MV-4-11 (cell line): ENCODE results near the gene ITPR2.
"Not testable (repeated sequence)": the region's sequence is repeated elsewhere in the genome, so short reads cannot be mapped to it uniquely, and the experiment has no call there.

ENCODE experiments used
- DNase-seq: peaks from one replicate; lab custom pipeline; 2025; lab: John Stamatoyannopoulos, UW

The ITPR2 gene

DNA sequence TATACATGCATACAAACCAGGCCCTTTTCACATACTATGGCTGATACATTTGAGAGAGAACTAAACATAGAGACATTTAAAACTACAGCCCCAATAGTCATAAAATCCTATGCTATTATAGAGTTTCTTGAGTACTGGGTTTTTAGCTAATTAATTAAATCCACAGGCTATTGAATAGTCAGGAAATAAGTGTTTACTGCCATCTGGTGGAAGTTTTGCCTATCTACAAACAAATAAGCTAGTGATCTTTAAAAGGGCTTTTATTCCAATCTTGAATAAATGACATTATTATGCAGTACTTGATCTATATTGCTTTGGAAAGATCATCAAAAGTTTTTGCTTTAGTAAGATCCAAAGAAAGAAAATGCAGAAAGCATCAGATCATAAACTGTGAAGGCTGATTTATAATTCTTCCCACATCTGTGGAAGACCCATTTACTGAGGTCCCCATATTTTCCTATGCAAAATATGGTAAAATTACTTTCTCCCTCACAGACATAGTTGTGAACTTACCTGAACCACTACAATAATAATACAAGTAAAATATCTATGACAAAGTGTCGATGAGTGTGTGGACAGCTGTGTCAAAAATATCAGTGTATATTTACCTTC is 131.3 kb downstream of the ITPR2 start:
- DNase-seq = peak; percentile 28

DNA sequence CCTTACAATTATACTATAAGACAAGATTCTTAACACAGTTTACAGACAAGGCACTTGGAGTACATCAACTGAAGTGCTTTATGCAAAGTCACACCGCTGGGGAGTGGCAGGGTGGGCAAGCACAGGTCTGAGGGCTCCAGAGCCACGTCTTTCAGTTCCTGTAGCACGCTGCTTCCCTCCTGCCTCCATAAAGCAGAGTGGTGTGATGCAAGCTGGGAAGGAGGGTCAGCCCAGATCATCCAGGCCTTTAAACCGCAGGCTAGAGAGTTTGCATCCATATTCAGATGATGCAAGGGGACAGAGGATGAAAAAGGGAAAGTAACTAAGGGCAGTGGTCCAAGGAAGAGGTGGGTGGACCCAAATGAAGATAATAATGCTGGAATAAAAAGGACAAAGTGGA is 132.6 kb downstream of the ITPR2 start:
- peak; percentile 38 for DNase-seq

DNA sequence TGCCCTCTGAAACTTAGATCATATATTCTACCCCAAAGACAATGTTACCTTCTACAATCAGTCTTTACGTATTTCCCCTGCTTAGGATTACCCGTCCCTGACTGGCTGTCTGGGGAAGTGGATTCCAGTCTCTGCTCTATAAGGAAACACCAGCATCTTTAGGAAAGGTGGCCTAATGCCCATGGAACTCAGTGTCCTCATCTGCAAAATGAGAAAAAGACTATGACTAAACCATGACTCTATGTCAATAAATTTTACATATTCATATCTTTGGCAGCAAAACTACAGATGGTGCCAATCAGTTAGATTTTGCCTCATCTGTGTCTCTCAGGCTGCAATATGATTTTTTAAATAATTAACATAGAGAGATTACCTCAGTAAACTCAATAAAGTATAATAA is 133.8 kb downstream of the ITPR2 start:
- DNase-seq = no peak

DNA sequence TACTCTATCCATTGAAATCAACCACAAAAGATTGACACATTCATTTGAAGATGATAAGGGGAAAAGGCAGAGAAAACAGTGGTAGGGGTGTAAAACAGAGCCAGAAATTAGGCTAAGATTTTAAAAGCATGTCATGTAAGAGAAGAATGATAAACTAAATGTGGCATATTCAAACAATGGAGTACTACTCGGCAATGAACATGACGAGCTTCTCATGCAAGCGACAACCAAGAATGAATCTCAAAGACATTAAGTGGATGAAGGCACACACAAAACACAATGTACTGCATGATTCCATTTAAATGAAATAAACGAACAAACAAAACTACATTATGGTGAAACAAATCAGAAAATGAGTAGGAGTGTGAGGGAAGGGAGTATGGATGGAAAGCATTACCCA is 134.8 kb downstream of the ITPR2 start:
- no peak for DNase-seq

DNA sequence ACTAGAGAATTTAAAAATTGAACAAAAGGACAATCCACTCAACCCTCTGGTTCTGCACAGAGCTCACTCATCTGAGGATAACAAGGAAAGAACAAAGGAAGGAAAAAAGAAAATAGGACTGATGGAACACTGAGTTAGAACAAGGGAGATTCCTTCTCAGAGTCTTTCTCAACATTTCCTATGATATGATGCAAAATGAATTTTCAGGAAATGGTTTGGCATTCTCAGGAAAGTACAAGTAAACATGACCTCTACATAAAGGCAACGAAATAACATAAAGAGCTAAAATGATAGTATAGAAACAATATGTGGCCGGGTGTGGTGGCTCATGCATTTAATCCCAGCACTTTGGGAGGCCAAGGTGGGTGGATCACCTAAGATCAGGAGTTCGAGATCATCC is 135.8 kb downstream of the ITPR2 start:
- DNase-seq = no peak

DNA sequence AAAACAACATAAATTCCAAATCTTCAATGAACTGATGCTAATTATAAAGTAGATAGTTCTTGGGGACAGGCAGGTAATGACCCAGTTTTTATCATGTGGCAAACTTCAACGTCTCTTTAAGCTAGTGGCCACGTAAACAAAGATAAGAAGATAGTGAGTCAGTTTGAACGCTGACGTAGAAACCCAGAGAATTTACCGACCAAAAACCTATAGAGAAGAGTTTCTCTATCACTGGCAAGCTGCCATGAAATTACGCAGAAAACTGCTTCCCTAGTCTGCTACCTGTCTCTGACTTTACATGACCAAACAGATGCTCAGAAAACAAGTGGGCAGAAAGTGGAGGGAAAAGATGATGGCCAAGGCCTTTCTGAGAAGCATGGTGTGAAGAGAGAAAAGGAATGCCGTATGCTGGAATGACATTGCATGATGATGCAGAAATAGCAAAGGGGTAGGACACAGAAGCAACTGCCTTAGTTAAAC is 136.3 kb downstream of the ITPR2 start:
- no peak for DNase-seq

DNA sequence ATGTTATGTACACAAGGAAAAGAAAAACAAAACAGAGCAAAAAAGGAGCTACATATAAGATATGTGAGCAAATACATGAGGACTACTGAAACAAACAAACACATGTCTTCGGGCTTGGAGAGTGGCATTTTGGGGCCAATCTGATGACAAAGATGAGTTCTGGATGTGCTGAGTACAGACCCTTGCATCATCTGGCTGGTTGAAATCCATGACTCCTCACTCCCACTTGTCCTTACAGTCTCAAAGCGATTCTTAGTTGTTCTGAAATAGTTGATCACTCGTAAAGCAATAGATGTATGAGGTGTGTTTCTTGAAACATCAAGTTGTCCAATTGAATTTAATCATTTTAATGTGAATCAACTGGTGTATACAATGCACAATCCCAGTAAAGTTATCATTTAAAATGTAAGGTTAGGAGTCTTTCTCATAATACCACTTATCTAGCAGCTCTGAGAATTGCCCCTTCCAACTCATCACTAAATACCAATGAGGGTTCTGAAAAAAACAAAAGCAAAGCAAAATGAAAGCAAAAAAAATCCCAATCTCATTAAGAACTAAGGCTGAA is 136.9 kb downstream of the ITPR2 start:
- no peak for DNase-seq

DNA sequence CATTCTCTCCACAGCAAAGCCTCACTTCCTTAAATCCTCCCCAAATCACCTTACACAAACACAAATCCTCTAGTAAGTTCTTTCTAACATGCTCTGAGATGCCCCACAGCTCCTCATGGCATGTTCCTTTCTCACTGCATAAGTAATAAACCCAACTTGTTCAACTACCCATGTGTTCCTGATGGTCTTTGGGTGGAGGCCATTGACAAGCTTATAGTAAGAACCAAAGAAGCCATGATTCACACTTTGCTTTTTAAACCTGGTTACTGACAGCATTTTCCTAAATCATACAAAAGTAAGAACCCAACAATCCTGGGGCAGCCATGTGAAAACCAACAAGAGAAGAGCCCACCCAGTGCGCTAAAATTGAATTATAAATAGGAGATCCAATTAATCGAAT is 138.6 kb downstream of the ITPR2 start:
- DNase-seq = no peak

DNA sequence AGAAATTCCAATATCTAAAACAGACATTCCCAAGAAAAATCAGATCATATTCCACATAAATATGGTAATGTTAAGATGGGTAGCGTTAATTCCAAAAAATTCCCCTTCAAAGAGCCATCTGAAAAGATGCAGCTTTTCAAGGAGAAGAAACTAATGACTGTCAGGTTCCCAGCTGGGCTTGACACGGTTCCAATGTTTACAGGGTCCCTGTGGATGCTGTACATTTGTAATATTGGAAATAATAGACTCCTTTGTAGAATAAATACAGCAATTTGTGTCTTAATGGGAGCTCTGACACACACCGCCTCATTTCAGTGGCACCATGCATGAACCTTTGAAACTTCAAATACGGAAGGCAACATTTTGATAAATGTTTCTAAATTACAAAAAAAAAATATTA is 140.6 kb downstream of the ITPR2 start:
- DNase-seq = no peak

DNA sequence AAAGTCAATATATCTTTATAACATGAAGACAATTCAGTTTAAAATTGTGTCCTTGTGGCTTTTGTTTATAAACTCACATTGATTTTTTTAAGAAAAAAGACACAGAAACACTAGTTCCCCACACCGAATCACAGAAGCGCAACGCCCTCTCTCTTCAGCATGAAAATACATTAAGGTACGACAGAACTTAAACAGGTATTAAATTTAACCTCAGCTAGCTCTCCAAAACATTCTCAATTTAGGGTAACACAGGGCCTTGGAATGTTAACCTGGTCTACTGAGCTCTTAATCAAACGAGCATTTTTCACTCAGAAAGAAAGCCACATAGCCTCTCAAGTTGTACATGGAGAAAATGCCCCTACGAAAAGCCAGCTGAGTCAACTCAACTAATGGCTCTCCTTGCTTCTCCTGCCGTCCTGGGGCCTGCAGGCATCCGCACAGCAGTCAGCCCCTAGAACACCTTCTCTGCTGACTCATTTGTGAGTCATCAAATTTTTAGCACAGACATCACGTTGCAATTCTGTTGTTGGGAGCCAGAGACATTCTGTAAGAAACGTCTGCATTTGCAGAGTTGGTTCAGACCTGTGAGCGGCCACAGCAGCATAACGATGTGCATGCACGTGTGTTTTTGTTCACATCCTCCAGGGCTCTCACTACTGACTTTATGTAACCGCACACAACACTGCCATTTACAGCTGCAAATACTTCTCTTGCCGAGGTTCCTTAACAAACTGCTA is 141.6 kb downstream of the ITPR2 start:
- no peak for DNase-seq

DNA sequence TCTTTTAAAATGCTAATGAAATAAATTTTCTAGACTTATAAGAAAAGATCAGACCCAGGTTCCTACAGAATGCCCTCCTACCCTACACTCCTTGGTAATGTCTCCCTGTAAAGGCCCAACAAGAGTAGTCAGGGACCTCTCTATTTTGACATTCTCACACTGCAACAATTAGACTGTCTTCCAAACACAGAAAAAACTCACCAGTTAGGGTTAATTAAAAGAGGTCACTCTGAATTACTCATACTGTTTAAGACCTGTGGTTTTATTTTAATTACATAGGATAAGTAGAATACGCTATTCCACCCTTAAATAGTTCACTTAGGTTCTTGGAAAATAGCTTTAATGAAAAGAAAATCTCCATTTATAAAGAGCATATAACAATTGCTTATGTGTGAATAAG is 142.4 kb downstream of the ITPR2 start:
- DNase-seq = no peak

DNA sequence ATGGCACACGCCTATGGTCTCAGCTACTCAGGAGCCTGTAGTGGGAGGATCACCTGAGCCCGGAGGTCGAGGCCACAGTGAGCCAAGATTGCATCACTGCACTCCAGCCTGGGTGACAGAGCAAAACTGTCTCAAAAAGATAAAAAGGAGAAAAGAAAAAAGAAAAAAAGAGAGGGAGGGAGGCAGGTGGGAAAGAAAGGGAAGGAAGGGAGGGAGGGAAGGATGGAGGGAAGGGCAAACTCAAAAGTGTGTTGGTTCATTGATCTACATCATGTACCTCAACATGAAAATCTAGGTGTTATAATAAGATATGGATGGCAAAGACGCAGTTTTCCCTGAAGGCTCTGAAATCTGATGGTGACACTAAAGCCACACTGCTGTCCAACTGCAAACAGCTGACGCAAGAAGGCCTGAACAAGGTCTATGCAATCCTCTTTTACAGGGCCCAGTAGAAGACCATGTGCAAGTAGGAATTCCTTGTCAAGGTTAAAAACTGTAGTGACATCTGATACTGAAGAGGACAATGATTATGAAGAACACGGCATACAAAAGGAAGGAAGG is 143.6 kb downstream of the ITPR2 start:
- no peak for DNase-seq

DNA sequence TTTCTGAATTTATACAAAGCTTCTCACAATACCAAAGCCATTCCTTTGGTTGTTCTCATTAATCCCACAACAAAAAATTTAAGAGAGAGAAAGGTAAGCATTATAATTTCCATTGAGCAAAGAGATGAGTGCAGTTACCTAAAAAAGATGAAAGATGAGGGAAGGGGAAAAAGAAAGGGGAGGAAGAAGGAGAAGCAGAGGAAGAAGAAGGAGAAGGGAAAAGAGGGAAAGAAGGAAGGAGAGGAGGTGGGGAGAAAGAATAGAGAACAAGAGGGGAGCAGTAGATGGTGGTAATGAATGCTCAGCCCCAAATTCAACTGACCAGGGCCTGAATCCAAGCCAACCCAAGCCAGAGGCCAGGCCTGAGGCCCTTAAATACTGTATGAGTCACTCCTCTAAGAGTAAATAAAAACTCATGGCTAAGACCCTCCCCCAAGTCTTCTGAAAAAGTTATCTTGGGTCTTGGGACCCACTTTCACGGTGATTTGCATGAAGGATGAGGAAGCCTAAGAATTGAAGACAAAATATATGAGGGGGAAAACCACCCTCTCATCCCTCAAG is 144.6 kb downstream of the ITPR2 start:
- no peak for DNase-seq

DNA sequence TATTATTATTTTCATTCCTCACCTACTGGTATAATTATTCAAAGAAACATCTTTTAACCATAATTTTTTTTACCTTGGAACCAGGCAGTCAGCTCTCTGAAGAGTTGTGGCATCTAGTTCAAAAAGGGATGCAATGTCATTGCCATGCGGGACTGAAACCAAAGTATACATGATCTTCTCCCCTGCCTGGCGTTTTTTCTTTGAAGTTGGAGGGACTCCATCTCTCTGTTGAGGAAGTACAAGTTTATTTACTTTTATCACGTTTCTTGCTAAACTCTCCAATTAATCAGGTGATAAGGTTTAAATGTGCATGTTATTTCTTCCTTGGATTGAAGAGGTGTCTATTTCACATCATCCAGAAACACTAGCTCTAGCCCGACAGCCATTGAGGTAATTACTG is 146.6 kb downstream of the ITPR2 start:
- DNase-seq = no peak

DNA sequence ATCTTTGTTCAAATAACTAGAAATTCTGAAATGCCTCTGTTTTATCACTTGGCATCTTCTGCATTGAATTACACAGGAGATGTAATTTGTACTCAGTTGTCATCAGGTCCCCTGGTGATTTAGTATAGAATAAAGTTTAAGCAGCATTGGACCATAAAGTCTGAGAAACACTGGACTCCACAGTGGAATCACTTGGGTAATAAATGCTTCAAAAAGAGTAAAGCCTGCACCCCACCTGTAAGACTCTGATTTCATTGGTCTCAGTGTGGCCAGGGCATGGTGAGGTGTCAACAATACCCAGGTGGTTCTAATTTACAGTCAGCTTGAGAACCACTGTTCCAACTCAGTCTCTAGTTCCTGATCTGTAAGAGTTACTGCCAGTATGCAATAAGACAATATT is 148.9 kb downstream of the ITPR2 start:
- DNase-seq = no peak

DNA sequence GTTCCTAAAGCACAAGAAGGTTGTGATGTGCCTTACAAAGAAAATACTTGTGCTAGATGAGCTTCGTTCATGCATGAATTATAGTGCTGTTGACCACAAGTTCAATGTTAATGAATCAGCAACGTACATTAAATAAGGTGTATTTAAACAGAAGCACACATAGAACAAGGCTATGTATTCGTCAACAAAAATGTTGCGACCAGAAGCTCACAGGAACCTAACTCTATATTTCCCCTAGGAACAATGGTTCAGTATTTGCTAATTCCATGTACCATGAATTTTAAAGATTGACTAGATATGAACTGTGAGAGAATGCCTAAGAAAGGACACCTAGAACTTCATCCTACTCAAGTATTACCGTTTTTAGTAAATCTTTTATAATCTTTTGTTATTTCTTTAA is 149.6 kb downstream of the ITPR2 start:
- DNase-seq = no peak

DNA sequence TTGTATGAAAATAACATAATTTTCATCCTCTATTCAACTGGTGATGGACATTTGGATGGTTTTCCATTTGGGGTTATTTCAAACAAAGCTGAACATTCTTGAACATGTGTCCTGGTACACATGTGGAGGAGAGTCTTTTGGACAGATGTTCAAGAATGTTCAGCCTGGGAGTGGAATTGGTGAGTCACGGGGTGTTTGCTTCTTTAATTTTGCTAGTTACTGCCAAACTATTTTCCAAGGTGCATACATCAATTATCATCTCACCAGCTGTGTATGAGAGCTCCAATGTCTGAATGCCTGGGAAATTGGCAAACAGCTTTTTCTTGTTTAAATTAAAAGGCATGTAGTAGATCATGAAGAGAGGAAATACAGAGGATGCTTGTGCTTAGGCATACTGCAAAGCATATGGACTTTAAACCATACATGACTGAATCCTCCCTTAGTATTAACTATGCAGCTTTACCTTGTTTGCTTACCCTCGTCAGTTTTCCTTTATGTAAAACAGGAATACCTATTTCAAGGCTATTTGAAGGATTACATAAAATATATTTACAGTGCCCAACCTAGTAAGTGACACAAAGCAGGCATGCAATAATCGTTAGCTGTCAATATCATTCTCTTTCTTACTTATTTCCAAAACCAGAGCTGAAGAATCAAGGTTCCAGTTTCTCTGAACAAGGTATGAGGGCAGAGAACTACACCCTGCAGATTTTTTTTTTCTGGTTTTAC is 152.1 kb downstream of the ITPR2 start:
- DNase-seq = no peak

DNA sequence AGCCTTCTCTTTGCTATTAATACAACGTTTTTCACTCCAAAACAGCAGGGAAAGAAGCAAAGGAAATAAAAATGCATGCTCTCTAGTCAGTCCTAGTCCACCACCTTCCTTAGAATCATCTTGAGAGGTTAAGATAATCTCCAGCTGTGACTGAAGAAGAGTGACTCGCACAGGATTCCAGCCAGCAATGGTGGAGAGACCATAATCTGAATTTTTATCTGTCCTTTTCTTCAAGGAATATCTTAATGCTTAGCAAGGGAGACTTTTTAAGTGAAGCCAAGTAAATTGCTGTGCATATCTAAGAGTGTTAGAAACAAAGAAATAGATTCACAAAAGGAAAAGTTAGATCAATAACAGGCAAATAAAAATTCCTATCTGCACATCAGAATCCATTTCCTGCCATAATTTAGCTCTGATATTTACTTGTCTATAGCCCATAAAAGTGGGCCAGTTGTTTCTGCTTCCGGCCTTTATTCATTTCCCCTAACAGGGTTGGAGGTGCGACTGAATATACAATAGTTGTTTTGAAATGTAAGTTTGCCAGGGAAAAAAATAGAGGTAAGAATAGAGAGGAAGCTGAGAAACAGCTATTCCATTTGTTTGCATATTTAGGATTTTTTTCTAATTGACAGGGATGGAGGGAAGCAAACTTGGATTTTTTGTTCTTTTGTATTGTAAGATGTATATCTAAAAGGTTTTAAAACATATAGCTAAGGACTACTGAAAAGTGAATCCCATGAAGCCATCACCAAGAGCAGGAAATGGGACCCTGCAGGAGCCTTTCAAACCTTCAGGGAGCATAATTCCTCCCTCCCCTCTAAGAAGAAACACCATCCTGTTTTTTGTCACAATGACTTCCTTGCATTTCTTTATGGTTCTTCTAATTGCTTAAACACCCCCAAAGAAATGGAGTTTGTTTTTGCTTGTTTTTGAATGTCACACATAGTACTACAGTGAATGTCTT is 154.0 kb downstream of the ITPR2 start:
- no peak for DNase-seq

DNA sequence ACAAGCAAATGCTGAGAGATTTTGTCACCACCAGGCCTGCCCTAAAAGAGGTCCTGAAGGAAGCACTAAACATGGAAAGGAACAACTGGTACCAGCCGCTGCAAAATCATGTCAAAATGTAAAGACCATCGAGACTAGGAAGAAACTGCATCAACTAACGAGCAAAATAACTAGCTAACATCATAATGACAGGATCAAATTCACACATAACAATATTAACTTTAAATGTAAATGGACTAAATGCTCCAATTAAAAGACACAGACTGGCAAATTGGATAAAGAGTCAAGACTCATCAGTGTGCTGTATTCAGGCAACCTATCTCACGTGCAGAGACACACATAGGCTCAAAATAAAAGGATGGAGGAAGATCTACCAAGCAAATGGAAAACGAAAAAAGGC is 161.5 kb downstream of the ITPR2 start:
- DNase-seq = not testable (repeated sequence)

DNA sequence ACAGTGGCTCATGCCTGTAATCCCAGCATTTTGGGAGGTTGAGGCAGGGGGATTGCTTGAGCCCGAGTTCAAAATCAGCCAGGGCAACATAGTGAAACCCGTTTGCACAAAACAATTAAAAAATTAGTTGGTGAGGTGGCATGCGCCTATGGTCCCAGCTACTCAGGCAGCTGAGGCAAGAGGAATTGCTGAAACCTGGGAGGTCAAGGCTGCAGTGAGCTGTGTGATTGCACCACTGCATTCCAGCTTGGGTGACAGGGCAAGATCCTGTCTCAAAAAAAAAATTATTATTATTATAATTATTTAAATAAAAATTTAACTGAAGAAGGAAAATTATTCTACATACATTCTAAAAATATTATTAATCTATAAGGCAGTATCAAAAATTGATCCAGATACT is 164.1 kb downstream of the ITPR2 start:
- DNase-seq = no peak

DNA sequence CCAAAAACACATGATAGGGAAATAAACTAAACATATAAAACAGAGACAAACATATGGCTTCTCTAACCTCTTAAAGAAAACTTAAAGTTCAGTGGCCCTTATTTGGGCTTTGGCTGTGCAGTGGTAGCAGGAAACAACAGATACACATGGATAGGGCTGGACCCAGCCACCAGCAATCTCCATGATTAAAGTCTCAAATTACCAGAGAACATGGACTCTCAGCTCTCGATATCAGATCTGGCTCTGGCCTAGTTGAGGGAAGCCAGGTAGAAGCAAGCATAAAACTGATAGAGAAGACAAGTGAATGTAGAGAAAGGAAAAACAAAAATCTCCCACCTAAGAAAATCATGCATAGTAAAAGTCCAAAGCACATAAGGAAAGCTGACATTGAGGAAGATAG is 164.8 kb downstream of the ITPR2 start:
- DNase-seq = no peak
